GM21528 (cell line): ENCODE measurements around the gene SP140.
"Not testable (repeated sequence)": the region's sequence is repeated elsewhere in the genome, so short reads cannot be mapped to it uniquely, and the experiment has no call there.

Experiments used
- ATAC-seq: cut with Tn5 transposase; IDR thresholded peaks from one replicate; pipeline ENCODE4 v1.9.1; 2021; ENCODE audit warnings: mild to moderate bottlenecking, moderate library complexity; ENCODE audit not compliant: unreplicated experiment, low FRiP score

The SP140 gene

DNA sequence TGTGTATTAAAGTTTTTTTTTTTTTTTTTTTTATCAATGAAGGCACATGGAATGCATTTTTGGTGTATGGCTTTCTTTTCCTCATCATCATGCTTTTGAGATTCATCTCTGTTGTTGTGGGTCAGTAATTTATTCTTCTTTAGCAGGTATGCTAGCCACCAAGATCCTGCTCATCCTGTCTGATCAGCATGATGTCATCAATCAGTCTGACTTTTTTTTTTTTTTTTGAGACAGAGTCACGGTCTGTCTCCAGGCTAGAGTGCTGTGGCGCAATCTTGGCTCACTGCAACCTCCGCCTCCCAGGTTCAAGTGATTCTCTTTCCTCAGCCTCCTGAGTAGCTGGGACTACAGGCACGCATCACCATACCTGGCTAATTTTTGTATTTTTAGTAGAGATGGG lies 2.7 kb upstream of the SP140 start:
- not testable (repeated sequence) for ATAC-seq

GRCh38 chr2:230224458-230224857 lies 1.1 kb upstream of the SP140 start:
- ATAC-seq = no peak

- peak; percentile 76 for ATAC-seq
Measured at GRCh38 chr2:230226051-230226551, 565 bp downstream of the SP140 start.

DNA sequence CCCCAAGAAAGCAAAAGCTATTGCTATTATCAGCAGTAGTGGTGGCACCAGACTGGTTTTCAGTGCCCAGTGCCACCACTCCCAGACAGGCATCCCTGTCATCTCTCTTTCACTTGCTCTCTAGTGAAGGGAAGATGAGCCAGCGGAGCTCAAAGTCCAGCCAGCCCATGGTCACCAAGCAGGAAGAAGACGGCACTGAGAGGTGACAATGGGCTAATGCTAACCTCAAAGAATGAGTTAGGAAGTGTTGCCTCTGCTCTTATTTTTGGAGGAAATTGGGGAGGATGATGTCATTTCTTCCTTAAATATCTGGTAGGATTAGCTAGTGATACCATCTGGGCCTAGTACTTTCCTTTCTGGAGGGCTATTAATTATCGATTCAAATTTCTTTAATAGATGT lies 1.7 kb downstream of the SP140 start:
- ATAC-seq = no peak

- no peak for ATAC-seq
Measured at GRCh38 chr2:230230087-230230486, 4.6 kb downstream of the SP140 start.

DNA sequence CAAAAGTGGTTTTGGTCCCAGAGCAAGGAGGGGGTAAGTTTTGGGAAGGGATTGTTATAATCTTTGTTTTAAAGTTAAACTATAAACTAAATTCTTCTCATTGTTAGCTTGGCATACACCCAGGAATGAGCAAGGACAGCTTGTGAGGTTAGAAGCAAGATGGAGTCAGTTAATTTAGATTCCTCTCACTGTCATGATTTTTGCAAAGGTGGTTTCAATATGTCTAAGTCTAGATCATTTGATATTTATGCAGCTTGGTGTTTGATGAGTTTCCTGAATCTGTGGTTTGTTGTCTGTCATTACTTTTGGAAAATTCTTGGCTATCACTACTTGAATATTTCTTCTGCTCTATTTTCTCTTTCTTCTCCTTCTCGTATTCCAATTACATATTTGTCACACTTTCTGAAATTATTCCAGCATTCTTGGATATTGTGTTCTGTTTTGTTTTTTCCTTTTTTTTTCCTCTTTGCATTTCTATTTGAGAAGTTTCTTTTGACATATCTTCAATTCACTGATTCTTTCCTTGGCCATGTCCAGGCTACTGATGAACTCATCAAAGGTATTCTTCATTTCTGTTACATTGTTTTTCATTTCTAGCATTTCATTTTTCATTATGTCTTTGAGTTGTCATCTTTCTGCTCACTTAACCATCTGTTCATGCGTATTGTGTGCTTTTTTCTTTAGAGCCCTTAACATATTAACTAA lies 5.1 kb downstream of the SP140 start:
- ATAC-seq = no peak

- ATAC-seq = no peak
Measured at GRCh38 chr2:230231251-230231650, 5.7 kb downstream of the SP140 start.

DNA sequence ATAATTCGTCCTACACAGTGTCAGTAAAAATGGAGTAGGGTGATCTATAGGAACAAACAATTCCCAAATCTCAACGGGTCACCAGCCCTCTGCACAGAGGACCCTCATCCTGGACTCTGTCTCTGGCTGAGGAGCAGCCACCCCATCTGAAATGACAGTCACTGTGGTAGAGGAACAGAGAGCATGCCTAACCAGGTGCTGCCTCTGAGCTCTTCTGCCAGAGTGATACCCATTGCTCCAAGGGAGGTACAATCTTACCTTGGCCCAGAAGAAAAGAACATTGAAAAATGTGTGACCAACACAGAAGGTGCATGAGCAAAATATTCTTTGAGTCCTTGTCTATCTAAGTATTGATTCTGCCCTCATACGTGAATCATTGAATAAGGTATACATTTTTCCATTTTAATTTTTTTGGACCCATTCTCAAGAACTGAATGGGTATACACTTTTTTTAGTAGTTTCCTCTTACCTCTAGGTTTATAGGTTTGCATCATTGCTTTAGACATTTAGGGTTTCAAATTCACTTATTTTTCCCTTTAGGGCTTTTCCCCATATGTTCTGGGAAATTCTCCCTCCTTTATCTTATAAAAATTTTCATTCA lies 8.7 kb downstream of the SP140 start:
- no peak for ATAC-seq

GRCh38 chr2:230234845-230235244 lies 9.3 kb downstream of the SP140 start:
- ATAC-seq = no peak

GRCh38 chr2:230244211-230244610 lies 18.7 kb downstream of the SP140 start:
- ATAC-seq = no peak

- ATAC-seq = no peak
Measured at GRCh38 chr2:230246206-230246605, 20.7 kb downstream of the SP140 start.

- ATAC-seq = no peak
Measured at GRCh38 chr2:230250231-230250630, 24.7 kb downstream of the SP140 start.

DNA sequence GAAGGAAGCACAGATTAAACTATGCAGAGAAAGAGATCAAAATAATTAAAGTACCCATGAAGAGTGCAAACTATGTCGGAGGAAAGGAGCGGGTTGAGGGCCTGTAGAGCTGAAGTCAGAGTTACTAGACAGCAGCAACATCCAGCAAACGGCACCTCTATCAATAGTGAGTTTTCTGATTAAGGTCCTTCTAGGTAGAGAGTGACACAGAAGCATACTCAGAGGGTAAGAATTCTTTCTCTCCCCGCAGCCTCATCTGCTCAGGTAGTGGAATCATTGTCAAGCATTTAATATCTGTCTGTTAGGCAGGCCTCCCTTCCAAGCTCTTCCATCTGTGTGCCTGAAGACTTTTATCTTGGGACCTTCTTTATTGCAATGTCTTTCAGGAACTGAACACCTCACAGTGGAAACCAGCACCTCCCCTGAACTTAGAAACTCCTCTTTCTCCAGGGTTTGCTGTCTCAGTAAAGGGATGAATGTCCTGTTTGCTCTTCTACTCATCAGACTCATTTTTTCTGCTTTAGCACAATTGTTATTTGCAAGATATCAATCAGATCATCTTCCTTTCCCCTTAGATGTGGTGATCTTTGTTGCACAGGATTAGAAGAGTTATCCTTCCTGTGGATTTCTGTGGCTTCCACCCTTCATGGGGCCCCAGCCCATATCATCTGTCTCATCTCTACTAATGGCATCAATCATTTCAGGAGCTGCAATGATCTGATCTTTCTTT lies 28.8 kb downstream of the SP140 start:
- ATAC-seq = no peak

DNA sequence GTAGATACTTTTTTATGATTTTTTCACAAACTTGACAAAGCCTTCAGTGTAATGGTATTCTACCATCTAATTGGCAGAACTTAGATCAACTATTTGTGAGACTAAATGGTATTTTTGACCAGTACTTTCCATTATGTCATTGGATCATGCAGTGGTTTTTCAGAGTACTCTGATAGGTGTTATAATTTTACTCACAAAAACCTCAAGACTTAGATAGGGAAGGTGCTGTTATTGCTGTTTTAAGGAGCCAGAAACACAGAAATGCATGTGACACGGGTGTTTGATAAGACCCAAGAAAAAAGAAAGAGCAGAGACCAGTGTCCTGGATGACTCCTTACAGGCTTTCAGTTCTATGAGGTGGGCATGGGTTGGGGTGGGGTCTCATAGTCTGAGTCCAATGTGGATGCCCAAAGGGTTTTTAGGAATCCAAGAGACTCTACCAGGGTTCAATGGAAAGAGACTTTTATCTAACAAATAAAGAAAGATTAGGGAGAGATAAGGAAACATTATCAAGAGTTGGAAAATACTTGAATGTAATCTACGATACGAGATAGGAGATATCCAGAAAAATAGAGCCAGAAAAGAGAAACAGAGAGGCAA lies 31.3 kb downstream of the SP140 start:
- no peak for ATAC-seq

DNA sequence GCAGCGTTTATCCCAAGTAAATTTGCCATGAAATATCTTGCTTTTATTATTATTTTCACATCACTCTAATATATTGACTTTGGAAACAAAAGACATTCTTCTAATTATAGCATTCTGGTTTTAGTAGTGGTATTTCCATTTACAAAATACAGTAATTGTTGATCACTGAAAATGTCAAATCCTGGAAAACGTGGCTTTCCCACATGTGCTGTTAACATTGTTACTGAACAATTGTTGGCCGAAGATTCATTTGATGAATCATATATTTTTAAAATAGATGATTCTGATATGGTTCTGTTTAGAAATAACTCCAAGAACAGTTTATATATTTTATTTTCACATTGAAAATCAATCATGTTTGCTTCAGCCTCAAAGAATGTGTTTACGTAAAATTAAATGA lies 32.9 kb downstream of the SP140 start:
- no peak for ATAC-seq

GRCh38 chr2:230262246-230262645 lies 36.7 kb downstream of the SP140 start:
- ATAC-seq = no peak

DNA sequence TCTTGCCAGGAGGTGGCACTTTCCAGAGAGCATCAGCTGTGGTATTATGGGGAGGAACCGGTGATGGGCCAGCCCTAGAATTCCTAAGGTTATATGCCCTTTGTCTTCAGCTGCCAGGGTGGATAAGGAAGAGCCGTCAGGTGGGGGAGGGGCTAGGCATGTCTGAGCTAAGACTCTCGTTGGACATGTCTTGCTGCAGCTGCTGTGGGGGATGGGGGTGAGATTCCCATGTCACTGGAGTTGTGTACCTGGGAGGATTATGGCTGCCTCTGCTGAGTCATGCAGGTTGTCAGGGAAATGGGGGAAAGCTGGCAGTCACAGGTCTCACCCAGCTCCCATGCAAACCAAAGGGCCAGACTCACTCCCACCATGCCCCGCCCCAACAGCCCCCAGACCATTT lies 39.4 kb downstream of the SP140 start:
- ATAC-seq = not testable (repeated sequence)

DNA sequence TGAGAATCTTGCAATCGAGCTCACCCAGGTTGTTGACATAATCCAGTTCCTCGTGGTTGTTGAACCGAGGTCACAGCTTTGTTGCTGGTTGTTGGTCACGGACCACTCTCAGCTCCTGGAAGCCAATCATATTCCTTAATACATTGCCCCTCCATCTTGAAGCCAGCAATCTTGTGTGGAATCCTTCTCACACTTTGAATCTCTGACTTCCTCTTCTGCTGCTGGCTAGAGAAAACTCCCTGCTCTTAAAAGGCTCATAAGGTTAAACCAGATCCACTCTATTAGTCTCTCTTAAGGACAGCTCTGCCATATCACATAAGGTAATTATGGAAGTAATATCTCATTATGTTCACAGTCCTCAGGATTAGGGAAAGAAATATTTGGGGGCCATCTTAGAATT lies 41.1 kb downstream of the SP140 start:
- no peak for ATAC-seq

- peak; percentile 38 for ATAC-seq
Measured at GRCh38 chr2:230267059-230267458, 41.5 kb downstream of the SP140 start.

DNA sequence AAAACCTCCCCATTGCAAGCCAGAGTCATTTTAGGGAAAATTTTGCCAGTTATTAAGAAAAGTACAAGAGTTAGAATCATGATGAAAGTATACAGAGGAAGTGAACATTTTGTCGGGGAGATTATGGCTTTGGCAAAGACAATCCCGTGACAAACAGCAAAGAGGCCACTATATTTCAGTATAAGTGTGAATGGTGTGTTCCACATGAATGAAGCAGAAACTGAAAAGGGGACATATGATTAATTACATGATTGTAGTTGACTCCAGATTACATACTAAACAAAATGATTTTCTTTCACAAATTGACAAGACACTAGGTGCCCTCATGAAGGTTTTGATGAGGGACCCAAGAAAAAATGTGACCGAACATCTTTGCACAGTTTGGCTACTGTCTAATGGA lies 42.0 kb downstream of the SP140 start:
- ATAC-seq = peak; percentile 74

- peak; percentile 51 for ATAC-seq
Measured at GRCh38 chr2:230268606-230269243, 43.2 kb downstream of the SP140 start.
